ENCODE data around the gene CHSY1.
"Not testable (repeated sequence)": the region's sequence is repeated elsewhere in the genome, so short reads cannot be mapped to it uniquely, and the experiment has no call there.

The CHSY1 gene

GRCh38 chr15:101251830-101252820 lies at the start of gene CHSY1:
Gene CHSY1 (minus strand): TSS chr15:101252048. CDS start chr15:101251456, 592 bp downstream.
- H3K27ac ChIP-seq: peak within 1 kb of the TSS; percentile 90
- TF ChIP-seq CTCF (conservative IDR thresholded peaks at IDR 0.05): peak; percentile 68

- TF ChIP-seq CTCF (conservative IDR thresholded peaks at IDR 0.05): no peak
- H3K27ac ChIP-seq: peak overlapping the region; percentile 96; the same call in 1 of the 2 replicates
Observed at GRCh38 chr15:101296418-101297405, 44.9 kb upstream of the CHSY1 start.

- H3K27ac ChIP-seq: peak overlapping the region; percentile 96
- no peak for TF ChIP-seq CTCF (conservative IDR thresholded peaks at IDR 0.05)
Observed at GRCh38 chr15:101295607-101296161, 43.8 kb upstream of the CHSY1 start.

GRCh38 chr15:101294731-101295606 lies 43.1 kb upstream of the CHSY1 start, which contains the start of gene SNRPA1:
Gene SNRPA1 (minus strand): TSS chr15:101295248. CDS start chr15:101295178, 70 bp downstream.
- no peak for TF ChIP-seq CTCF (conservative IDR thresholded peaks at IDR 0.05)
- H3K27ac ChIP-seq: peak within 1 kb of the TSS; percentile 96

GRCh38 chr15:101293122-101293521 lies 41.3 kb upstream of the CHSY1 start:
- no peak for TF ChIP-seq CTCF (conservative IDR thresholded peaks at IDR 0.05)
- peak overlapping the region; percentile 96 for H3K27ac ChIP-seq

- H3K27ac ChIP-seq: no peak overlapping the region
- peak; percentile 91 for TF ChIP-seq CTCF (conservative IDR thresholded peaks at IDR 0.05)
Observed at GRCh38 chr15:101288905-101289513, 37.2 kb upstream of the CHSY1 start.

- H3K27ac ChIP-seq: not testable (repeated sequence)
Observed at GRCh38 chr15:101287342-101287741, 35.5 kb upstream of the CHSY1 start.
